Measurements from ENCODE around the gene SHC1.

GRCh38 chr1:154952664-154953063 lies 17.9 kb downstream of the SHC1 start:
- TF ChIP-seq CTCF (IDR thresholded peaks at IDR 0.05) (no peak), POLR2A (IDR thresholded peaks at IDR 0.05) (no peak)

Data from prostate gland (tissue), 2 donors.